GM12878 (cell line): ENCODE measurements around the gene NFE2. TPM values are rescaled to one million over a fixed set of nuclear protein-coding genes. Genes with fewer than 3 reads are reported as not detected.
A peak's percentile ranks its signal among the peaks of the same experiment; 100 is the strongest.

Experiments used
- ATAC-seq: fragments of 200-7000 bp; cut with Tn5 transposase; 3 replicates; pipeline ENCODE4 v1.9.1; 2020; ENCODE audit warnings: mild to moderate bottlenecking, moderate library complexity
- BruUV-seq: library from RNA; stranded (reverse); fragments of 400-500 nt; replicated peaks from 2 replicates; lab custom pipeline; 2021; lab: Mats Ljungman, UMichigan
- CTCF ChIA-PET: fragments of 300-600 bp; sonication (Branson Sonifier 250); formaldehyde crosslinking; extraction: SDS; loops from one replicate; lab custom pipeline; 2021; ENCODE audit warnings: inconsistent platforms; lab: Yijun Ruan, JAX
- POLR2A ChIA-PET: fragments of 350-600 bp; formaldehyde crosslinking; extraction: SDS; loops from one replicate; lab custom pipeline; 2021; ENCODE audit warnings: inconsistent platforms; lab: Charles Lee
- RAD21 ChIA-PET: fragments of 300-600 bp; sonication (Branson Sonifier 250); formaldehyde crosslinking; loops from one replicate; lab custom pipeline; 2023; ENCODE audit warnings: antibody characterized with exemption; ENCODE audit not compliant: unreplicated experiment; lab: Charles Lee
- SMC1A ChIA-PET: fragments of 300-600 bp; sonication (Branson Sonifier 250); formaldehyde crosslinking; loops from one replicate; lab custom pipeline; 2023; ENCODE audit not compliant: unreplicated experiment, uncharacterized antibody; lab: Charles Lee
- DNase-seq: peaks from one replicate; pipeline ENCODE4 v3.0.0-alpha.2; 2011; ENCODE audit warnings: low read depth, low spot score
- FAIRE-seq: peaks from 3 replicates; lab custom pipeline; 2011; peaks lifted over from hg19 to GRCh38; lab: Jason Lieb, UNC
- H2AFZ ChIP-seq: 2 replicates; pipeline ENCODE4 v1.6.0; 2011; ENCODE audit warnings: low read depth, low read length, control low read depth; ENCODE audit not compliant: control insufficient read depth
- H3K27ac ChIP-seq: 2 replicates; pipeline ENCODE4 v1.5.1; 2011; ENCODE audit warnings: control low read depth; ENCODE audit not compliant: control insufficient read depth, insufficient read depth
- H3K27me3 ChIP-seq, 2 experiments: replicated peaks in 1 of 2; 2 replicates each; pipeline versions ENCODE4 v1.6.0 to v1.6.1; 2011; ENCODE audit warnings: low read length in 1 of 2; ENCODE audit not compliant: control insufficient read depth in 2 of 2, insufficient read depth in 2 of 2
- H3K36me3 ChIP-seq, 2 experiments: 2 replicates each; pipeline ENCODE4 v1.5.1; 2011; ENCODE audit warnings: low read length in 1 of 2; ENCODE audit not compliant: control insufficient read depth in 2 of 2, insufficient read depth in 2 of 2
- H3K4me1 ChIP-seq: 2 replicates; pipeline ENCODE4 v1.6.1; 2011; ENCODE audit warnings: mild to moderate bottlenecking, low read length, moderate library complexity, mixed read lengths; ENCODE audit not compliant: control insufficient read depth, insufficient read depth
- H3K4me2 ChIP-seq: 2 replicates; pipeline ENCODE4 v1.6.0; 2011; ENCODE audit warnings: control low read depth; ENCODE audit not compliant: control insufficient read depth, insufficient read depth
- H3K4me3 ChIP-seq: fragments of 200-600 bp; sonication (generic); 2 replicates; pipeline ENCODE4 v1.5.1; 2016
- H3K79me2 ChIP-seq: 2 replicates; pipeline ENCODE4 v1.6.0; 2011; ENCODE audit warnings: low read length; ENCODE audit not compliant: control insufficient read depth, insufficient read depth
- H3K9ac ChIP-seq: 2 replicates; pipeline ENCODE4 v1.8.0; 2011; ENCODE audit warnings: low read length, control low read depth, mixed read lengths; ENCODE audit not compliant: control insufficient read depth, insufficient read depth
- H3K9me3 ChIP-seq: replicated peaks from 3 replicates; pipeline ENCODE4 v1.5.1; 2011; ENCODE audit warnings: mild to moderate bottlenecking, low read length; ENCODE audit not compliant: control insufficient read depth, insufficient read depth
- H4K20me1 ChIP-seq: 2 replicates; pipeline ENCODE4 v1.6.0; 2011; ENCODE audit not compliant: control insufficient read depth, insufficient read depth
- ATF7 ChIP-seq: fragments of 450-650 bp; IDR thresholded peaks from 2 replicates; pipeline ENCODE4 v1.6.1; 2016; ENCODE audit warnings: low read depth, mild to moderate bottlenecking
- BHLHE40 ChIP-seq, 2 experiments: fragments of 450-650 bp in 1 of 2; IDR thresholded peaks; 2 replicates each; pipeline ENCODE4 v1.6.1; 2011 to 2017; ENCODE audit warnings: low read depth in 2 of 2, borderline replicate concordance in 1 of 2, improper control_type of control experiment in 1 of 2, low read length in 1 of 2, mild to moderate bottlenecking in 1 of 2
- CHD2 ChIP-seq: IDR thresholded peaks from 2 replicates; pipeline ENCODE4 v1.6.1; 2011; ENCODE audit warnings: low read depth, low read length, improper control_type of control experiment, borderline replicate concordance
- CTCF ChIP-seq, 3 experiments: IDR thresholded peaks in 2 of 3; conservative IDR thresholded peaks in 1 of 3; 2 replicates each; pipeline ENCODE4 v1.5.1; 2011; ENCODE audit warnings: low read depth in 3 of 3, low read length in 3 of 3, mild to moderate bottlenecking in 3 of 3, control low read depth in 2 of 3, moderate library complexity in 2 of 3, inconsistent platforms in 1 of 3, mixed read lengths in 1 of 3; ENCODE audit not compliant: control insufficient read depth in 2 of 3, insufficient read depth in 1 of 3; ENCODE audit errors: extremely low read depth in 1 of 3
- CUX1 ChIP-seq: IDR thresholded peaks from 2 replicates; pipeline ENCODE4 v1.6.1; 2012; ENCODE audit warnings: improper control_type of control experiment, low read depth, low read length; ENCODE audit not compliant: insufficient replicate concordance
- MAX ChIP-seq: IDR thresholded peaks from 2 replicates; pipeline ENCODE4 v1.6.1; 2012; ENCODE audit warnings: low read depth, low read length, improper control_type of control experiment
- RUNX3 ChIP-seq: IDR thresholded peaks from 2 replicates; pipeline ENCODE4 v1.6.1; 2012; ENCODE audit warnings: low read length, inconsistent platforms
- SKIL ChIP-seq: fragments of 450-650 bp; IDR thresholded peaks from 2 replicates; pipeline ENCODE4 v1.6.1; 2017; ENCODE audit warnings: mild to moderate bottlenecking, low read depth, inconsistent platforms; ENCODE audit not compliant: poor library complexity, severe bottlenecking
- SMARCA5 ChIP-seq: fragments of 450-650 bp; IDR thresholded peaks from 2 replicates; pipeline ENCODE4 v1.6.1; 2017; ENCODE audit warnings: mild to moderate bottlenecking
- TCF12 ChIP-seq: IDR thresholded peaks from 2 replicates; pipeline ENCODE4 v1.6.1; 2011; ENCODE audit warnings: low read depth, mild to moderate bottlenecking, low read length
- WGBS: methylation state at CpG from one replicate; pipeline ENCODE4 v1.1.6; 2016; ENCODE audit warnings: low lambda C conversion rate; ENCODE audit not compliant: insufficient replicate concordance, insufficient coverage; ENCODE audit errors: missing lambda C conversion rate; 5-methylcytosine and 5-hydroxymethylcytosine counted together
- in situ Hi-C: fragments of 300-500 bp; cut with MboI; formaldehyde crosslinking; loops from 9 replicates; pipeline ENCODE4 v1.14.3; 2018; ENCODE audit warnings: mixed read lengths
- intact Hi-C: fragments of 100-400 bp; cut with micrococcal nuclease; formaldehyde crosslinking; loops from one replicate; pipeline ENCODE4 v1.14.2; 2022; ENCODE audit not compliant: unreplicated experiment
- polyA plus RNA-seq, 11 experiments: library from polyadenylated mRNA; depleted of rRNA in 4 of 11; unstranded in 6 of 11; stranded (reverse) in 5 of 11; fragments of >200 nt; fragmentation: Nextera tagmentation in 4 of 11; fragmentation: Illumina TruSeq in 1 of 11; extraction: Ambion mirVana in 4 of 11; extraction: Trizol in 1 of 11; gene quantifications; 1 replicate in 1 of 11; 2 replicates in 10 of 11; pipeline versions ENCODE4 v1.2.1 to v1.2.3, GENCODE V29; 2011 to 2016; ENCODE audit warnings: inconsistent platforms in 2 of 11, missing spikeins in 2 of 11, low read depth in 1 of 11
- total RNA-seq, 4 experiments: library from RNA; depleted of rRNA in 3 of 4; stranded (reverse); fragments of >200 nt in 3 of 4; fragmentation: Illumina TruSeq in 1 of 4; extraction: Trizol in 1 of 4; gene quantifications; 2 replicates each; pipeline versions ENCODE4 v1.2.1 to v1.2.3, GENCODE V29; 2013 to 2021

The NFE2 gene
- total and polyA plus RNA-seq, 10 of the 15 experiments (the other 5 are each of a cell fraction or from before 2014, with no cell fraction given), result 0.06 to 0.28 TPM; not detected in 8

GRCh38 chr12:54324617-54325441 is 24.0 kb upstream of the NFE2 start, which contains the start of gene COPZ1:
COPZ1 (plus strand) TSS chr12:54325131; CDS start chr12:54325164, 33 bp downstream.
- RAD21 ChIA-PET, result interaction anchor here (0.6 to 1.9 kb wide), 36 partner anchors 10 to 173 kb away, joined by 3 to 24 read pairs (median 4); partner anchors contain the start of genes CBX5, HNRNPA1, NCKAP1L and ZNF385A
- Histone ChIP-seq H2AFZ (peak within 1 kb of the TSS; percentile 100), H3K79me2 (peaks cover 15% of the 10 kb centered on the region), H3K4me3 (peak within 1 kb of the TSS; percentile 98), H3K27ac (peak within 1 kb of the TSS; percentile 84), H3K36me3 (0 out of 4 replicates have a peak, but pooled peaks cover 0 to 5% of the 10 kb centered on the region in 2 experiments), H4K20me1 (no peaks in the 10 kb centered on the region), H3K9me3 (no peaks in the 10 kb centered on the region), H3K9ac (peak within 1 kb of the TSS; percentile 90), H3K4me1 (no peaks in the 10 kb centered on the region; the same call in 1 of the 2 replicates), H3K4me2 (peak within 1 kb of the TSS; percentile 98), H3K27me3 (no peaks in the 10 kb centered on the region)
- 1% methylated on average over 34 of the region's 34 CpGs for WGBS
- intact Hi-C loops (loop anchor here (2.0 kb wide), 1 partner anchor 34 kb away; no protein-coding TSS in a partner anchor), in situ Hi-C loops (no loop called here)
- CTCF ChIA-PET, result interaction anchor here (0.6 to 5.1 kb wide), 45 partner anchors 11 to 904 kb away, joined by 3 to 80 read pairs (median 6); partner anchors contain the start of genes CBX5, HNRNPA1, NCKAP1L and ZNF385A
- DNase-seq (peak; percentile 99), FAIRE-seq (peak; percentile 95), ATAC-seq (peak; percentile 99)
- no TSS peak for BruUV-seq
- SMC1A ChIA-PET, result interaction anchor here (0.6 to 1.9 kb wide), 25 partner anchors 9 to 302 kb away, joined by 3 to 11 read pairs (median 4); partner anchors contain the start of gene HNRNPA1
- POLR2A ChIA-PET, result interaction anchor here (0.5 to 2.3 kb wide), 28 partner anchors 9 to 1649 kb away, joined by 3 to 31 read pairs (median 4); partner anchors contain the start of genes HNRNPA1, HOXC4 and RAB5B
- TF ChIP-seq ATF7 (peak; percentile 23; the same call in 1 of the 2 replicates), CHD2 (peak; percentile 94), CTCF (IDR thresholded peaks at IDR 0.05 in 2 of 3, conservative IDR thresholded peaks at IDR 0.05 in 1 of 3; ENCODE audit: control insufficient read depth in 2 of 3, extremely low read depth in 1 of 3, insufficient read depth in 1 of 3, low read depth in 3 of 3, low read length in 3 of 3) (peak; percentile 73 to 88 (median 77)), TCF12 (peak; percentile 67; the same call in 1 of the 2 replicates), RUNX3 (peak; percentile 89), CUX1 (no peak), MAX (peak; percentile 29; the same call in 1 of the 2 replicates), SMARCA5 (peak; percentile 41; the same call in 1 of the 2 replicates), BHLHE40 (IDR thresholded peaks at IDR 0.05; ENCODE audit: borderline replicate concordance in 1 of 2, low read depth in 2 of 2, low read length in 1 of 2) (0 out of 4 replicates have a peak, but pooled peaks of 1 of the 2 experiments have one; percentile 14), SKIL (peak; percentile 89)
